Endothelial cell of umbilical vein (primary cell): ENCODE results near the gene RTN3. TPM values are rescaled to one million over a fixed set of nuclear protein-coding genes. Genes with fewer than 3 reads are reported as not detected.

ENCODE experiments used
- BruUV-seq: library from RNA; stranded (reverse); fragments of 400-500 nt; replicated peaks from 2 replicates; lab custom pipeline; 2021; lab: Mats Ljungman, UMichigan
- CTCF ChIA-PET: fragments of 300-600, 350-600 bp; sonication (Branson Sonifier 250); formaldehyde crosslinking; loops from one replicate; lab custom pipeline; 2021; ENCODE audit warnings: antibody characterized with exemption, inconsistent platforms; lab: Charles Lee
- POLR2A ChIA-PET: fragments of 300-600, 350-600 bp; sonication (Branson Sonifier 250); formaldehyde crosslinking; loops from one replicate; lab custom pipeline; 2021; ENCODE audit warnings: antibody characterized with exemption, inconsistent platforms; lab: Charles Lee
- DNase-seq: peaks from one replicate; pipeline ENCODE4 v3.0.0-alpha.2; 2011; ENCODE audit warnings: low read depth, low spot score
- FAIRE-seq: peaks from 2 replicates; lab custom pipeline; 2011; peaks lifted over from hg19 to GRCh38; lab: Jason Lieb, UNC
- H2AFZ ChIP-seq: 2 replicates; pipeline ENCODE4 v1.6.0; 2012; ENCODE audit warnings: low read depth, low read length, control low read depth, inconsistent platforms
- H3K27ac ChIP-seq: 2 replicates; pipeline ENCODE4 v1.5.1; 2011; ENCODE audit warnings: low read depth, mild to moderate bottlenecking, control low read depth, low read length, moderate library complexity; ENCODE audit not compliant: insufficient read depth
- H3K27me3 ChIP-seq, 2 experiments: 2 replicates each; pipeline versions ENCODE4 v1.6.0 to v1.6.1; 2011; ENCODE audit warnings: low read length in 2 of 2, mixed read lengths in 1 of 2; ENCODE audit not compliant: control insufficient read depth in 2 of 2, insufficient read depth in 2 of 2
- H3K36me3 ChIP-seq, 2 experiments: 2 replicates in 1 of 2; 3 replicates in 1 of 2; pipeline ENCODE4 v1.5.1; 2011; ENCODE audit warnings: low read length in 2 of 2, mild to moderate bottlenecking in 1 of 2, moderate library complexity in 1 of 2; ENCODE audit not compliant: control insufficient read depth in 2 of 2, insufficient read depth in 2 of 2; ENCODE audit errors: extremely low read depth in 1 of 2
- H3K4me1 ChIP-seq: 3 replicates; pipeline ENCODE4 v1.5.1; 2011; ENCODE audit warnings: mild to moderate bottlenecking, low read length; ENCODE audit not compliant: control insufficient read depth, insufficient read depth; ENCODE audit errors: extremely low read depth
- H3K4me2 ChIP-seq: 2 replicates; pipeline ENCODE4 v1.6.1; 2011; ENCODE audit warnings: low read length, control low read depth, mixed read lengths; ENCODE audit not compliant: insufficient read depth
- H3K4me3 ChIP-seq, 3 experiments: fragments of 200-600 bp in 1 of 3; sonication (generic), shearing (Covaris generic) in 1 of 3; replicated peaks in 1 of 3; 2 replicates each; pipeline ENCODE4 v1.5.1; 2011 to 2016; ENCODE audit warnings: control low read depth in 3 of 3, low read length in 3 of 3, mild to moderate bottlenecking in 2 of 3, inconsistent platforms in 1 of 3, low read depth in 1 of 3, moderate library complexity in 1 of 3; ENCODE audit not compliant: insufficient read depth in 1 of 3
- H3K79me2 ChIP-seq: 2 replicates; pipeline ENCODE4 v1.6.0; 2012; ENCODE audit warnings: low read length, inconsistent platforms; ENCODE audit not compliant: control insufficient read depth, insufficient read depth
- H3K9ac ChIP-seq: replicated peaks from 2 replicates; pipeline ENCODE3; 2011; ENCODE audit warnings: low read length, control low read depth; ENCODE audit not compliant: insufficient read depth; ENCODE audit errors: extremely low read depth
- H3K9me1 ChIP-seq: replicated peaks from 3 replicates; pipeline ENCODE4 v1.6.0; 2011; ENCODE audit warnings: mild to moderate bottlenecking, low read length; ENCODE audit not compliant: control insufficient read depth, insufficient read depth; ENCODE audit errors: extremely low read depth
- H3K9me3 ChIP-seq: replicated peaks from 2 replicates; pipeline ENCODE4 v1.5.1; 2012; ENCODE audit warnings: low read length, inconsistent platforms; ENCODE audit not compliant: control insufficient read depth, insufficient read depth
- H4K20me1 ChIP-seq: replicated peaks from 2 replicates; pipeline ENCODE3; 2011; ENCODE audit warnings: mild to moderate bottlenecking, low read length; ENCODE audit not compliant: control insufficient read depth, insufficient read depth; ENCODE audit errors: extremely low read depth
- EZH2 ChIP-seq: IDR thresholded peaks from 2 replicates; pipeline ENCODE4 v1.6.1; 2012; ENCODE audit warnings: borderline replicate concordance, low read depth, mild to moderate bottlenecking, moderate library complexity, low read length, inconsistent platforms; ENCODE audit not compliant: severe bottlenecking
- FOS ChIP-seq: IDR thresholded peaks from 2 replicates; pipeline ENCODE4 v1.6.1; 2011; ENCODE audit warnings: mild to moderate bottlenecking, low read length, moderate library complexity, borderline replicate concordance; ENCODE audit not compliant: insufficient read depth
- GATA2 ChIP-seq: IDR thresholded peaks from 2 replicates; pipeline ENCODE4 v1.7.0; 2011; ENCODE audit warnings: low read depth, mild to moderate bottlenecking, moderate library complexity, mixed read lengths, low read length; ENCODE audit not compliant: insufficient read length, insufficient read depth
- JUN ChIP-seq: IDR thresholded peaks from 2 replicates; pipeline ENCODE4 v1.6.1; 2011; ENCODE audit warnings: borderline replicate concordance, low read depth; ENCODE audit not compliant: insufficient read length, insufficient read depth
- MYC ChIP-seq: IDR thresholded peaks from one replicate; pipeline ENCODE4 v1.6.1; 2011; ENCODE audit warnings: mild to moderate bottlenecking, low read depth, low read length
- POLR2A ChIP-seq: IDR thresholded peaks from 2 replicates; pipeline ENCODE4 v1.6.1; 2012; ENCODE audit warnings: low read depth, mild to moderate bottlenecking, control low read depth, low read length
- POLR2AphosphoS5 ChIP-seq: IDR thresholded peaks from 2 replicates; pipeline ENCODE4 v1.6.1; 2012; ENCODE audit warnings: low read depth, mild to moderate bottlenecking, control low read depth, low read length, moderate library complexity; ENCODE audit not compliant: insufficient read depth
- dilution Hi-C: fragments of 300-500 bp; cut with MboI; formaldehyde crosslinking; loops from one replicate; pipeline ENCODE4 v1.15.0; 2019; ENCODE audit warnings: low sequenced_read_pairs; ENCODE audit not compliant: extremely low pct_ligation_motif_present
- intact Hi-C: fragments of 100-400 bp; cut with micrococcal nuclease; formaldehyde crosslinking; loops from one replicate; pipeline ENCODE4 v1.10.0; 2022
- polyA plus RNA-seq, 4 experiments: library from polyadenylated mRNA; depleted of rRNA in 3 of 4; stranded (reverse) in 3 of 4; unstranded in 1 of 4; fragments of >200 nt; gene quantifications; 2 replicates each; pipeline versions ENCODE4 v1.2.1 to v1.2.3, GENCODE V29; 2011 to 2012; ENCODE audit warnings: missing spikeins in 1 of 4
- total RNA-seq: library from RNA; stranded (reverse); gene quantifications from 2 replicates; pipeline ENCODE4 v1.2.3, GENCODE V29; 2021
- TF ChIP-seq, protein P1 (sequence below), 2 donors: IDR thresholded peaks; 1 replicate in 1 of 2; 2 replicates in 1 of 2; pipeline ENCODE4 v1.5.1; 2011; ENCODE audit warnings: low read length in 2 of 2, mild to moderate bottlenecking in 2 of 2, moderate library complexity in 2 of 2, control low read depth in 1 of 2, inconsistent platforms in 1 of 2, low read depth in 1 of 2; ENCODE audit not compliant: insufficient read depth in 1 of 2; ENCODE audit errors: extremely low read depth in 1 of 2
- TF ChIP-seq, protein P2 (sequence below): IDR thresholded peaks from 2 replicates; pipeline ENCODE4 v1.6.1; 2011; ENCODE audit not compliant: insufficient read depth, insufficient read length

RTN3 gene
- total and polyA plus RNA-seq, 2 donors (not counting 3 experiments of a cell fraction or from before 2014, with no cell fraction given): 90.6 to 112 TPM

- TF ChIP-seq JUN (no peak), FOS (no peak), MYC (no peak), POLR2AphosphoS5 (no peak), POLR2A (no peak), EZH2 (no peak), GATA2 (no peak)
- TF ChIP-seq, protein P1, sequence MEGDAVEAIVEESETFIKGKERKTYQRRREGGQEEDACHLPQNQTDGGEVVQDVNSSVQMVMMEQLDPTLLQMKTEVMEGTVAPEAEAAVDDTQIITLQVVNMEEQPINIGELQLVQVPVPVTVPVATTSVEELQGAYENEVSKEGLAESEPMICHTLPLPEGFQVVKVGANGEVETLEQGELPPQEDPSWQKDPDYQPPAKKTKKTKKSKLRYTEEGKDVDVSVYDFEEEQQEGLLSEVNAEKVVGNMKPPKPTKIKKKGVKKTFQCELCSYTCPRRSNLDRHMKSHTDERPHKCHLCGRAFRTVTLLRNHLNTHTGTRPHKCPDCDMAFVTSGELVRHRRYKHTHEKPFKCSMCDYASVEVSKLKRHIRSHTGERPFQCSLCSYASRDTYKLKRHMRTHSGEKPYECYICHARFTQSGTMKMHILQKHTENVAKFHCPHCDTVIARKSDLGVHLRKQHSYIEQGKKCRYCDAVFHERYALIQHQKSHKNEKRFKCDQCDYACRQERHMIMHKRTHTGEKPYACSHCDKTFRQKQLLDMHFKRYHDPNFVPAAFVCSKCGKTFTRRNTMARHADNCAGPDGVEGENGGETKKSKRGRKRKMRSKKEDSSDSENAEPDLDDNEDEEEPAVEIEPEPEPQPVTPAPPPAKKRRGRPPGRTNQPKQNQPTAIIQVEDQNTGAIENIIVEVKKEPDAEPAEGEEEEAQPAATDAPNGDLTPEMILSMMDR (IDR thresholded peaks at IDR 0.05; ENCODE audit: extremely low read depth in 1 of 2, insufficient read depth in 1 of 2, low read depth in 1 of 2, low read length in 2 of 2): no peak
- TF ChIP-seq, protein P2, sequence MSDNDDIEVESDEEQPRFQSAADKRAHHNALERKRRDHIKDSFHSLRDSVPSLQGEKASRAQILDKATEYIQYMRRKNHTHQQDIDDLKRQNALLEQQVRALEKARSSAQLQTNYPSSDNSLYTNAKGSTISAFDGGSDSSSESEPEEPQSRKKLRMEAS: no peak
- H3K27me3 ChIP-seq: no peaks in the 10 kb centered on the region
- DNase-seq: no peak
These were observed 18.6 kb downstream of the RTN3 start for GRCh38 chr11:63699896-63700295.

More at GRCh38 chr11:63699896-63700295, 18.6 kb downstream of the RTN3 start:
- FAIRE-seq: no peak
- POLR2A ChIA-PET: interaction anchor here (0.7 kb wide), 1 partner anchor 1031 kb away, joined by 3 read pairs; no protein-coding TSS in a partner anchor
- Histone ChIP-seq H3K36me3 (no peaks in the 10 kb centered on the region), H3K4me1 (no peaks in the 10 kb centered on the region), H3K9me1 (no peaks in the 10 kb centered on the region), H3K4me2 (no peak overlapping the region), H3K4me3 (no peak overlapping the region), H4K20me1 (no peaks in the 10 kb centered on the region), H3K27ac (no peak overlapping the region), H3K79me2 (peaks cover 39% of the 10 kb centered on the region), H2AFZ (no peak overlapping the region), H3K9me3 (no peaks in the 10 kb centered on the region), H3K9ac (no peak overlapping the region)
- BruUV-seq: no TSS peak
- CTCF ChIA-PET: interaction anchor here (1.2 to 1.5 kb wide), 3 partner anchors 8 to 11 kb away, joined by 3 to 4 read pairs (median 4); no protein-coding TSS in a partner anchor
- intact Hi-C loops (no loop called here), dilution Hi-C loops (no loop called here)
